Measurements from ENCODE around the gene JAM3.

- no peak for TF ChIP-seq CTCF (IDR thresholded peaks at IDR 0.05)
- no peak for TF ChIP-seq ZFX (IDR thresholded peaks at IDR 0.05; ENCODE audit: borderline replicate concordance)
Observed at GRCh38 chr11:134071306-134071705, 2.4 kb downstream of the JAM3 start.

Measured in 22Rv1 (cell line).